NCI-H1930 (cell line): ENCODE measurements around the gene FSTL3.

Experiments used
- DNase-seq, 2 experiments: peaks; one replicate each; lab custom pipeline; 2025; lab: John Stamatoyannopoulos, UW

The FSTL3 gene

GRCh38 chr19:645912-646778 lies 30.0 kb upstream of the FSTL3 start:
- DNase-seq: no peak

GRCh38 chr19:646779-647565 lies 29.2 kb upstream of the FSTL3 start:
- DNase-seq: no peak

- no peak for DNase-seq
Measured at GRCh38 chr19:647566-648284, 28.5 kb upstream of the FSTL3 start.

- no peak for DNase-seq
Measured at GRCh38 chr19:648305-648704, 27.9 kb upstream of the FSTL3 start.

- no peak for DNase-seq
Measured at GRCh38 chr19:648904-649801, 27.0 kb upstream of the FSTL3 start.

- DNase-seq: no peak
Measured at GRCh38 chr19:650121-650520, 26.1 kb upstream of the FSTL3 start.

GRCh38 chr19:651114-651818 lies 24.9 kb upstream of the FSTL3 start:
- DNase-seq: no peak

- DNase-seq: no peak
Measured at GRCh38 chr19:651991-652390, 24.2 kb upstream of the FSTL3 start.

GRCh38 chr19:652467-653389 lies 23.5 kb upstream of the FSTL3 start:
- DNase-seq: no peak

GRCh38 chr19:653425-653824 lies 22.8 kb upstream of the FSTL3 start:
- no peak for DNase-seq

GRCh38 chr19:655691-656090 lies 20.5 kb upstream of the FSTL3 start:
- no peak for DNase-seq

GRCh38 chr19:656751-657559 lies 19.2 kb upstream of the FSTL3 start:
- no peak for DNase-seq

- DNase-seq: no peak
Measured at GRCh38 chr19:657611-658010, 18.6 kb upstream of the FSTL3 start.

- no peak for DNase-seq
Measured at GRCh38 chr19:658059-658839, 17.9 kb upstream of the FSTL3 start.

- DNase-seq: no peak
Measured at GRCh38 chr19:658916-659839, 17.0 kb upstream of the FSTL3 start.

- no peak for DNase-seq
Measured at GRCh38 chr19:660793-661426, 15.3 kb upstream of the FSTL3 start.
